ENCODE data around the gene ZNF423.

Gene ZNF423

GRCh38 chr16:49749816-49750215 lies 106.1 kb downstream of the ZNF423 start:
- no peak for DNase-seq (ENCODE audit: low spot score)

GRCh38 chr16:49748322-49748721 lies 107.6 kb downstream of the ZNF423 start:
- DNase-seq (ENCODE audit: low spot score), result no peak

- DNase-seq (ENCODE audit: low spot score), result no peak
These were observed 108.3 kb downstream of the ZNF423 start for GRCh38 chr16:49747654-49748053.

- DNase-seq (ENCODE audit: low spot score), result no peak
These were observed 109.4 kb downstream of the ZNF423 start for GRCh38 chr16:49746545-49746944.

- no peak for DNase-seq (ENCODE audit: low spot score)
These were observed 110.6 kb downstream of the ZNF423 start for GRCh38 chr16:49745311-49745747.

- no peak for DNase-seq (ENCODE audit: low spot score)
These were observed 111.4 kb downstream of the ZNF423 start for GRCh38 chr16:49744244-49745220.

GRCh38 chr16:49743658-49744057 lies 112.3 kb downstream of the ZNF423 start:
- no peak for DNase-seq (ENCODE audit: low spot score)

GRCh38 chr16:49743203-49743464 lies 112.8 kb downstream of the ZNF423 start:
- no peak for DNase-seq (ENCODE audit: low spot score)

GRCh38 chr16:49742428-49743202 lies 113.3 kb downstream of the ZNF423 start:
- no peak for DNase-seq (ENCODE audit: low spot score)

- DNase-seq (ENCODE audit: low spot score), result no peak
These were observed 115.7 kb downstream of the ZNF423 start for GRCh38 chr16:49740256-49740655.

- DNase-seq (ENCODE audit: low spot score), result no peak
These were observed 116.5 kb downstream of the ZNF423 start for GRCh38 chr16:49739381-49739780.

- DNase-seq (ENCODE audit: low spot score), result no peak
These were observed 117.1 kb downstream of the ZNF423 start for GRCh38 chr16:49738832-49739231.

- no peak for DNase-seq (ENCODE audit: low spot score)
These were observed 117.9 kb downstream of the ZNF423 start for GRCh38 chr16:49738001-49738400.

- DNase-seq (ENCODE audit: low spot score), result no peak
These were observed 118.4 kb downstream of the ZNF423 start for GRCh38 chr16:49737541-49737940.

GRCh38 chr16:49734331-49734730 lies 121.6 kb downstream of the ZNF423 start:
- no peak for DNase-seq (ENCODE audit: low spot score)

- DNase-seq (ENCODE audit: low spot score), result no peak
These were observed 122.5 kb downstream of the ZNF423 start for GRCh38 chr16:49733313-49734009.

- no peak for DNase-seq (ENCODE audit: low spot score)
These were observed 124.0 kb downstream of the ZNF423 start for GRCh38 chr16:49731911-49732310.

- no peak for DNase-seq (ENCODE audit: low spot score)
These were observed 125.1 kb downstream of the ZNF423 start for GRCh38 chr16:49730772-49731171.

GRCh38 chr16:49727611-49728010 lies 128.3 kb downstream of the ZNF423 start:
- no peak for DNase-seq (ENCODE audit: low spot score)

- no peak for DNase-seq (ENCODE audit: low spot score)
These were observed 129.8 kb downstream of the ZNF423 start for GRCh38 chr16:49726155-49726554.

GRCh38 chr16:49725651-49726050 lies 130.3 kb downstream of the ZNF423 start:
- DNase-seq (ENCODE audit: low spot score), result no peak

GRCh38 chr16:49724774-49725173 lies 131.1 kb downstream of the ZNF423 start:
- DNase-seq (ENCODE audit: low spot score), result no peak

GRCh38 chr16:49723310-49723709 lies 132.6 kb downstream of the ZNF423 start:
- DNase-seq (ENCODE audit: low spot score), result no peak

Data from AG20443 (cell line).